ENCODE data around the gene MIS12.

The MIS12 gene

DNA sequence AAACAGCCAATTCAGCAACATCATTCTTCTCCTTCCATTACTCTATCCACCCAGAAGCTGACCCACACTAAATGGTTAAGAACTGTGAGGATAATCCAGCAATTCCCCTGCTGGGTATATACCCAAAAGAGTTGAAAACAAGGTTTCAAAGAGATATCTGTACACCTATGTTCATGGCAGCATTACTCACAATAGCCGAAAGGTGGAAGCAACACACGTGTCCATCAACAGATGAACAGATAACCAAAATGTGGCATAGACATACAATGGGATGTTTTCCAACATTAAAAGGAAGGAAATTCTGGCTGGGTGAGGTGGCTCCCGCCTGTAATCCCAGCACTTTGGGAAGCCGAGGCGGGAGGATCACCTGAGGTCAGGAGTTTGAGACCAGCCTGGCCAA is 19.9 kb downstream of the MIS12 start:
- Histone ChIP-seq H3K9ac (ENCODE audit: low read length) (no peak overlapping the region), H4K20me1 (ENCODE audit: insufficient read depth, low read length) (no peaks in the 10 kb centered on the region), H2AFZ (ENCODE audit: low read length) (no peak overlapping the region), H3K4me2 (ENCODE audit: low read length) (no peak overlapping the region), H3K4me1 (ENCODE audit: insufficient read depth, low read length, severe bottlenecking) (peaks cover 2% of the 10 kb centered on the region), H3K36me3 (ENCODE audit: insufficient read depth, low read length) (no peaks in the 10 kb centered on the region), H3K79me2 (ENCODE audit: insufficient read depth, low read length) (no peaks in the 10 kb centered on the region), H3F3A (ENCODE audit: insufficient read depth, low read length) (no peaks in the 10 kb centered on the region), H3K4me3 (ENCODE audit: low read depth, low read length, poor library complexity, severe bottlenecking) (no peak overlapping the region), H3K27ac (ENCODE audit: low read depth, low read length, poor library complexity, severe bottlenecking) (no peak overlapping the region), H3K9me2 (ENCODE audit: low read depth, low read length) (no peaks in the 10 kb centered on the region), H3K9me3 (ENCODE audit: low read length) (no peaks in the 10 kb centered on the region), H3K27me3 (ENCODE audit: insufficient read depth, low read length) (no peaks in the 10 kb centered on the region)
- no peak for TF ChIP-seq EZH2 (IDR thresholded peaks at IDR 0.05; ENCODE audit: borderline replicate concordance, low read length)
- TF ChIP-seq CTCF (IDR thresholded peaks at IDR 0.05; ENCODE audit: low read length) = no peak

DNA sequence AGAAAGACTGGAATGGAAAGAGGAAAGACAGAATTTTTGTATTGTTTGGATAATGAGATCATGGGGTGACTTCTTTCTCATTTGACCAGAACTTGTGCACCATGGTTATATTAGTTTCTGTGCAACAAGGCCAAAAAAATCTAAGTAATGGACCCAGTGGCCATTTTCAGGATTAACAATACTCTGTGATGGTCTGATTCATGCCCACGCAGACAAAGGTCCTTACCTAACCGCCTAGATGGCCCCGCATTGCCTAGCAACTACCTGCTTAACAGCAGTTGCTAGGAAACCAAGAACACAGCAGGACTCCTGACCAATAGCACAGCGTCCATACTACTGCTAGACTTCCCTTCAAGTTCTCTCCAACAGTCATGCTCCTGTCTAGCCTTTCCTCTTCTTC is 22.4 kb downstream of the MIS12 start:
- no peak overlapping the region for H3K4me3 ChIP-seq (ENCODE audit: low read depth, low read length, poor library complexity, severe bottlenecking)
- H3K9ac ChIP-seq (ENCODE audit: low read length) = no peak overlapping the region
- H3K27me3 ChIP-seq (ENCODE audit: insufficient read depth, low read length) = no peaks in the 10 kb centered on the region
- TF ChIP-seq EZH2 (IDR thresholded peaks at IDR 0.05; ENCODE audit: borderline replicate concordance, low read length) (no peak), CTCF (IDR thresholded peaks at IDR 0.05; ENCODE audit: low read length) (no peak)
- H3K4me1 ChIP-seq (ENCODE audit: insufficient read depth, low read length, severe bottlenecking) = no peaks in the 10 kb centered on the region
- no peaks in the 10 kb centered on the region for H3K79me2 ChIP-seq (ENCODE audit: insufficient read depth, low read length)
- H3K27ac ChIP-seq (ENCODE audit: low read depth, low read length, poor library complexity, severe bottlenecking) = no peak overlapping the region
- H3K9me3 ChIP-seq (ENCODE audit: low read length) = no peaks in the 10 kb centered on the region
- no peak overlapping the region for H3K4me2 ChIP-seq (ENCODE audit: low read length)
- H2AFZ ChIP-seq (ENCODE audit: low read length) = no peak overlapping the region
- 0 out of 2 replicates have a peak, but pooled peaks cover 3% of the 10 kb centered on the region for H3K36me3 ChIP-seq (ENCODE audit: insufficient read depth, low read length)
- no peaks in the 10 kb centered on the region for H3K9me2 ChIP-seq (ENCODE audit: low read depth, low read length)
- no peaks in the 10 kb centered on the region for H4K20me1 ChIP-seq (ENCODE audit: insufficient read depth, low read length)
- no peaks in the 10 kb centered on the region for H3F3A ChIP-seq (ENCODE audit: insufficient read depth, low read length)

GRCh38 chr17:5509482-5509881 is 23.1 kb downstream of the MIS12 start:
- Histone ChIP-seq H3K9me2 (ENCODE audit: low read depth, low read length) (no peaks in the 10 kb centered on the region), H3K9ac (ENCODE audit: low read length) (no peak overlapping the region), H3K27me3 (ENCODE audit: insufficient read depth, low read length) (no peaks in the 10 kb centered on the region), H3K4me3 (ENCODE audit: low read depth, low read length, poor library complexity, severe bottlenecking) (no peak overlapping the region), H3K36me3 (ENCODE audit: insufficient read depth, low read length) (peaks cover 6% of the 10 kb centered on the region; the same call in 1 of the 2 replicates), H4K20me1 (ENCODE audit: insufficient read depth, low read length) (no peaks in the 10 kb centered on the region), H3K27ac (ENCODE audit: low read depth, low read length, poor library complexity, severe bottlenecking) (no peak overlapping the region), H3K4me1 (ENCODE audit: insufficient read depth, low read length, severe bottlenecking) (no peaks in the 10 kb centered on the region), H3K9me3 (ENCODE audit: low read length) (no peaks in the 10 kb centered on the region), H3K79me2 (ENCODE audit: insufficient read depth, low read length) (no peaks in the 10 kb centered on the region), H3F3A (ENCODE audit: insufficient read depth, low read length) (no peaks in the 10 kb centered on the region), H3K4me2 (ENCODE audit: low read length) (no peak overlapping the region), H2AFZ (ENCODE audit: low read length) (no peak overlapping the region)
- no peak for TF ChIP-seq CTCF (IDR thresholded peaks at IDR 0.05; ENCODE audit: low read length)
- no peak for TF ChIP-seq EZH2 (IDR thresholded peaks at IDR 0.05; ENCODE audit: borderline replicate concordance, low read length)

Measured in OCI-LY1 (cell line).